K562 (cell line): ENCODE measurements around the gene DVL2.

Source experiments
- CEBPB ChIP-seq: fragments of 450-650 bp; IDR thresholded peaks from 2 replicates; pipeline ENCODE4 v1.6.1; 2016; ENCODE audit warnings: missing genetic modification characterization, missing compliant biosample characterization
- CREM ChIP-seq: IDR thresholded peaks from 2 replicates; pipeline ENCODE4 v1.6.1; 2014; ENCODE audit warnings: antibody characterized with exemption, low read depth
- DIDO1 ChIP-seq: fragments of 450-650 bp; IDR thresholded peaks from 2 replicates; pipeline ENCODE4 v1.6.1; 2016; ENCODE audit warnings: low read depth, missing biosample characterization, missing genetic modification characterization
- ESRRA ChIP-seq: fragments of 450-650 bp; IDR thresholded peaks from 2 replicates; pipeline ENCODE4 v1.6.1; 2014; ENCODE audit warnings: low read depth, mild to moderate bottlenecking, moderate library complexity, borderline replicate concordance
- NFIC ChIP-seq: fragments of 450-650 bp; IDR thresholded peaks from 2 replicates; pipeline ENCODE4 v1.6.1; 2017; ENCODE audit warnings: mild to moderate bottlenecking, inconsistent platforms
- NR2C2 ChIP-seq, 2 experiments: fragments of 200-800 bp in 1 of 2; sonication (Bioruptor generic) in 1 of 2; sonication (generic) in 1 of 2; formaldehyde crosslinking in 1 of 2; IDR thresholded peaks; 2 replicates each; pipeline versions ENCODE4 v1.6.1 to v1.8.0; 2016 to 2022; ENCODE audit warnings: mild to moderate bottlenecking in 1 of 2, missing compliant biosample characterization in 1 of 2, missing genetic modification characterization in 1 of 2, missing genetic modification reagents in 1 of 2
- RAD21 ChIP-seq, 2 experiments: fragments of 250-450 bp in 1 of 2; fragments of 450-650 bp in 1 of 2; sonication (Bioruptor Pico) in 1 of 2; formaldehyde crosslinking in 1 of 2; IDR thresholded peaks in 1 of 2; conservative IDR thresholded peaks in 1 of 2; 2 replicates each; pipeline versions ENCODE4 v1.4.0 to v1.8.0; 2020 to 2022; ENCODE audit warnings: mild to moderate bottlenecking in 2 of 2, moderate library complexity in 1 of 2
- SRSF9 ChIP-seq: fragments of 200-400 bp; formaldehyde crosslinking; IDR thresholded peaks from 2 replicates; pipeline ENCODE4 v1.6.1; 2017; ENCODE audit warnings: low read depth, low read length, borderline replicate concordance
- TEAD4 ChIP-seq, 2 experiments: sonication (generic) in 1 of 2; formaldehyde crosslinking in 1 of 2; IDR thresholded peaks; 2 replicates each; pipeline versions ENCODE4 v1.6.1 to v1.8.0; 2012 to 2022; ENCODE audit warnings: borderline replicate concordance in 1 of 2, inconsistent platforms in 1 of 2, low read length in 1 of 2, mild to moderate bottlenecking in 1 of 2, missing genetic modification reagents in 1 of 2
- ZNF717 ChIP-seq: fragments of 250-450 bp; sonication (Bioruptor Pico); IDR thresholded peaks from 2 replicates; pipeline ENCODE4 v1.5.0; 2021
- TF ChIP-seq, protein P1 (sequence below), 3 experiments: IDR thresholded peaks in 2 of 3; conservative IDR thresholded peaks in 1 of 3; 2 replicates each; pipeline ENCODE4 v1.5.1; 2011 to 2012; ENCODE audit warnings: low read length in 3 of 3, mild to moderate bottlenecking in 3 of 3, control low read depth in 2 of 3, improper control_type of control experiment in 1 of 3, inconsistent platforms in 1 of 3, low read depth in 1 of 3, mixed read lengths in 1 of 3, moderate library complexity in 1 of 3; ENCODE audit not compliant: insufficient read depth in 2 of 3
- TF ChIP-seq, protein P2 (sequence below): fragments of 450-650 bp; IDR thresholded peaks from 2 replicates; pipeline ENCODE4 v1.6.1; 2016; ENCODE audit warnings: mild to moderate bottlenecking, moderate library complexity

DNA sequence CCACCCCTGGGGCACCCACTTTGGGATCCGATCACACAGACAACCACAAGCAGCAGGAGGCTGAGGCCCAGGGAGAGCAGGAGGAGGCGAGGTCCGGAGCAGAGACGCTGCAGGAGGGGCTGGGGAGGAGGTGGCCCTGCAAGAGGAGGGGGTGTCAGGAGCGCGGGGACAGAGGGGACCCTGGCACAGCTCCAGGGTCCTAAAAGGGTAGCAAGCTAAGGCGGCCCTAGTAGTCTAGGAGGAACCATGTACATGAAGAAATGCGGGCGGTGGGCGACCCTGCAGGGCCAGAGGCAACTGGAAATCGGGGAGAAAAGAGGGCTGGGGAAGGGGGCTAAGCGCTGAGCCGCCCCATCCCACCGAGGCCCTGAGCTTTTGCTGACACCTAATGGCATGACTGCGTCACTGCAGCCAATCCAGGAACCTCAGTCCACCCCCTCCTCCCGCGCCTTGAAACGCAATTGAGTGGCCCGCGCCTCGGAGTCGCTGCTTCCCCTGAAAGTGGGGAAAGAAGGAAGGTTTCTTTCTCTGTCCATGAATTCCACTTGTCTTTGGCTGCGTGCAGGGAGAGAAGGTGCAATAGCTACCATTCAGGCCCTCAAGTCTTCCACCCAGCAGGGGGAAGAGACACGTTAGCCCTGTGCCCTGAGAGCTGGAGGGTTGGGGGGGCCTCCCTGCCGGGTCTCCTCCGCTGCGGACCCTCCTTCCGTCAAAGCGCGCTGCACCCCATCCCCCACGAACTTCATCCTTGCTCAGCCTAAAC, 56.9 kb downstream of the DVL2 start:
- TF ChIP-seq, protein P1, sequence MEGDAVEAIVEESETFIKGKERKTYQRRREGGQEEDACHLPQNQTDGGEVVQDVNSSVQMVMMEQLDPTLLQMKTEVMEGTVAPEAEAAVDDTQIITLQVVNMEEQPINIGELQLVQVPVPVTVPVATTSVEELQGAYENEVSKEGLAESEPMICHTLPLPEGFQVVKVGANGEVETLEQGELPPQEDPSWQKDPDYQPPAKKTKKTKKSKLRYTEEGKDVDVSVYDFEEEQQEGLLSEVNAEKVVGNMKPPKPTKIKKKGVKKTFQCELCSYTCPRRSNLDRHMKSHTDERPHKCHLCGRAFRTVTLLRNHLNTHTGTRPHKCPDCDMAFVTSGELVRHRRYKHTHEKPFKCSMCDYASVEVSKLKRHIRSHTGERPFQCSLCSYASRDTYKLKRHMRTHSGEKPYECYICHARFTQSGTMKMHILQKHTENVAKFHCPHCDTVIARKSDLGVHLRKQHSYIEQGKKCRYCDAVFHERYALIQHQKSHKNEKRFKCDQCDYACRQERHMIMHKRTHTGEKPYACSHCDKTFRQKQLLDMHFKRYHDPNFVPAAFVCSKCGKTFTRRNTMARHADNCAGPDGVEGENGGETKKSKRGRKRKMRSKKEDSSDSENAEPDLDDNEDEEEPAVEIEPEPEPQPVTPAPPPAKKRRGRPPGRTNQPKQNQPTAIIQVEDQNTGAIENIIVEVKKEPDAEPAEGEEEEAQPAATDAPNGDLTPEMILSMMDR (IDR thresholded peaks at IDR 0.05 in 2 of 3, conservative IDR thresholded peaks at IDR 0.05 in 1 of 3; ENCODE audit: insufficient read depth in 2 of 3, low read depth in 1 of 3, low read length in 3 of 3): peak; percentile 75 to 84 (median 78)
- peak; percentile 66 to 71 for TF ChIP-seq RAD21 (CRISPR knock-in tag; conservative IDR thresholded peaks at IDR 0.05 in 1 of 2, IDR thresholded peaks at IDR 0.05 in 1 of 2)
- no peak for TF ChIP-seq ESRRA
- TF ChIP-seq CEBPB: no peak
- TF ChIP-seq NFIC: peak; percentile 71
- no peak for TF ChIP-seq DIDO1 (tag)
- no peak for TF ChIP-seq ZNF717
- peak; percentile 88 for TF ChIP-seq CREM
- TF ChIP-seq NR2C2 (CRISPR knock-in tag; IDR thresholded peaks at IDR 0.05): no peak
- no peak for TF ChIP-seq NR2C2 (tag; IDR thresholded peaks at IDR 0.05)
- TF ChIP-seq, protein P2, sequence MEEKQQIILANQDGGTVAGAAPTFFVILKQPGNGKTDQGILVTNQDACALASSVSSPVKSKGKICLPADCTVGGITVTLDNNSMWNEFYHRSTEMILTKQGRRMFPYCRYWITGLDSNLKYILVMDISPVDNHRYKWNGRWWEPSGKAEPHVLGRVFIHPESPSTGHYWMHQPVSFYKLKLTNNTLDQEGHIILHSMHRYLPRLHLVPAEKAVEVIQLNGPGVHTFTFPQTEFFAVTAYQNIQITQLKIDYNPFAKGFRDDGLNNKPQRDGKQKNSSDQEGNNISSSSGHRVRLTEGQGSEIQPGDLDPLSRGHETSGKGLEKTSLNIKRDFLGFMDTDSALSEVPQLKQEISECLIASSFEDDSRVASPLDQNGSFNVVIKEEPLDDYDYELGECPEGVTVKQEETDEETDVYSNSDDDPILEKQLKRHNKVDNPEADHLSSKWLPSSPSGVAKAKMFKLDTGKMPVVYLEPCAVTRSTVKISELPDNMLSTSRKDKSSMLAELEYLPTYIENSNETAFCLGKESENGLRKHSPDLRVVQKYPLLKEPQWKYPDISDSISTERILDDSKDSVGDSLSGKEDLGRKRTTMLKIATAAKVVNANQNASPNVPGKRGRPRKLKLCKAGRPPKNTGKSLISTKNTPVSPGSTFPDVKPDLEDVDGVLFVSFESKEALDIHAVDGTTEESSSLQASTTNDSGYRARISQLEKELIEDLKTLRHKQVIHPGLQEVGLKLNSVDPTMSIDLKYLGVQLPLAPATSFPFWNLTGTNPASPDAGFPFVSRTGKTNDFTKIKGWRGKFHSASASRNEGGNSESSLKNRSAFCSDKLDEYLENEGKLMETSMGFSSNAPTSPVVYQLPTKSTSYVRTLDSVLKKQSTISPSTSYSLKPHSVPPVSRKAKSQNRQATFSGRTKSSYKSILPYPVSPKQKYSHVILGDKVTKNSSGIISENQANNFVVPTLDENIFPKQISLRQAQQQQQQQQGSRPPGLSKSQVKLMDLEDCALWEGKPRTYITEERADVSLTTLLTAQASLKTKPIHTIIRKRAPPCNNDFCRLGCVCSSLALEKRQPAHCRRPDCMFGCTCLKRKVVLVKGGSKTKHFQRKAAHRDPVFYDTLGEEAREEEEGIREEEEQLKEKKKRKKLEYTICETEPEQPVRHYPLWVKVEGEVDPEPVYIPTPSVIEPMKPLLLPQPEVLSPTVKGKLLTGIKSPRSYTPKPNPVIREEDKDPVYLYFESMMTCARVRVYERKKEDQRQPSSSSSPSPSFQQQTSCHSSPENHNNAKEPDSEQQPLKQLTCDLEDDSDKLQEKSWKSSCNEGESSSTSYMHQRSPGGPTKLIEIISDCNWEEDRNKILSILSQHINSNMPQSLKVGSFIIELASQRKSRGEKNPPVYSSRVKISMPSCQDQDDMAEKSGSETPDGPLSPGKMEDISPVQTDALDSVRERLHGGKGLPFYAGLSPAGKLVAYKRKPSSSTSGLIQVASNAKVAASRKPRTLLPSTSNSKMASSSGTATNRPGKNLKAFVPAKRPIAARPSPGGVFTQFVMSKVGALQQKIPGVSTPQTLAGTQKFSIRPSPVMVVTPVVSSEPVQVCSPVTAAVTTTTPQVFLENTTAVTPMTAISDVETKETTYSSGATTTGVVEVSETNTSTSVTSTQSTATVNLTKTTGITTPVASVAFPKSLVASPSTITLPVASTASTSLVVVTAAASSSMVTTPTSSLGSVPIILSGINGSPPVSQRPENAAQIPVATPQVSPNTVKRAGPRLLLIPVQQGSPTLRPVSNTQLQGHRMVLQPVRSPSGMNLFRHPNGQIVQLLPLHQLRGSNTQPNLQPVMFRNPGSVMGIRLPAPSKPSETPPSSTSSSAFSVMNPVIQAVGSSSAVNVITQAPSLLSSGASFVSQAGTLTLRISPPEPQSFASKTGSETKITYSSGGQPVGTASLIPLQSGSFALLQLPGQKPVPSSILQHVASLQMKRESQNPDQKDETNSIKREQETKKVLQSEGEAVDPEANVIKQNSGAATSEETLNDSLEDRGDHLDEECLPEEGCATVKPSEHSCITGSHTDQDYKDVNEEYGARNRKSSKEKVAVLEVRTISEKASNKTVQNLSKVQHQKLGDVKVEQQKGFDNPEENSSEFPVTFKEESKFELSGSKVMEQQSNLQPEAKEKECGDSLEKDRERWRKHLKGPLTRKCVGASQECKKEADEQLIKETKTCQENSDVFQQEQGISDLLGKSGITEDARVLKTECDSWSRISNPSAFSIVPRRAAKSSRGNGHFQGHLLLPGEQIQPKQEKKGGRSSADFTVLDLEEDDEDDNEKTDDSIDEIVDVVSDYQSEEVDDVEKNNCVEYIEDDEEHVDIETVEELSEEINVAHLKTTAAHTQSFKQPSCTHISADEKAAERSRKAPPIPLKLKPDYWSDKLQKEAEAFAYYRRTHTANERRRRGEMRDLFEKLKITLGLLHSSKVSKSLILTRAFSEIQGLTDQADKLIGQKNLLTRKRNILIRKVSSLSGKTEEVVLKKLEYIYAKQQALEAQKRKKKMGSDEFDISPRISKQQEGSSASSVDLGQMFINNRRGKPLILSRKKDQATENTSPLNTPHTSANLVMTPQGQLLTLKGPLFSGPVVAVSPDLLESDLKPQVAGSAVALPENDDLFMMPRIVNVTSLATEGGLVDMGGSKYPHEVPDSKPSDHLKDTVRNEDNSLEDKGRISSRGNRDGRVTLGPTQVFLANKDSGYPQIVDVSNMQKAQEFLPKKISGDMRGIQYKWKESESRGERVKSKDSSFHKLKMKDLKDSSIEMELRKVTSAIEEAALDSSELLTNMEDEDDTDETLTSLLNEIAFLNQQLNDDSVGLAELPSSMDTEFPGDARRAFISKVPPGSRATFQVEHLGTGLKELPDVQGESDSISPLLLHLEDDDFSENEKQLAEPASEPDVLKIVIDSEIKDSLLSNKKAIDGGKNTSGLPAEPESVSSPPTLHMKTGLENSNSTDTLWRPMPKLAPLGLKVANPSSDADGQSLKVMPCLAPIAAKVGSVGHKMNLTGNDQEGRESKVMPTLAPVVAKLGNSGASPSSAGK: no peak
- no peak for TF ChIP-seq SRSF9
- TF ChIP-seq TEAD4 (IDR thresholded peaks at IDR 0.05; ENCODE audit: low read length): no peak
- no peak for TF ChIP-seq TEAD4 (CRISPR knock-in tag; IDR thresholded peaks at IDR 0.05; ENCODE audit: borderline replicate concordance)
